Measurements from ENCODE around the gene SLFN12L.
"Not testable (repeated sequence)": the region's sequence is repeated elsewhere in the genome, so short reads cannot be mapped to it uniquely, and the experiment has no call there.

Gene SLFN12L

DNA sequence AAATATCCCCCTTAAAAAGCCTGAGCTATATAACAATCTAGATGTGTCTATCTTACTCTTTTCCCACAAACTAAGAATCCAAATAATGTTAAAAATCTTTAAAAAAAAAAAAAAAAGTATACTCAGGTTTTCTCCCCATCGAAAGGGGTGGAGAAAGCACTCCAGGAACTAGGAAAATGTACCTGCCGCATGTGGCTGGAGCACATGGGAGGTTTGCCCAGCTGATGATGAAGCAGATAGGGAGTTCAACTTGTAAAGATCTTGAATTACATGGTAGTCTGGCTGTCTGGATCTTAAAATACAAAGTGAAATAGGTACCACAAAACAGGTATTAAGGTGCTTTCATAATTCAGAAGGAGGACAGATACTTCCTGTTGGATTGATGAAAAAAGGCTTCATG is 31.9 kb upstream of the SLFN12L start:
- FAIRE-seq: no peak

DNA sequence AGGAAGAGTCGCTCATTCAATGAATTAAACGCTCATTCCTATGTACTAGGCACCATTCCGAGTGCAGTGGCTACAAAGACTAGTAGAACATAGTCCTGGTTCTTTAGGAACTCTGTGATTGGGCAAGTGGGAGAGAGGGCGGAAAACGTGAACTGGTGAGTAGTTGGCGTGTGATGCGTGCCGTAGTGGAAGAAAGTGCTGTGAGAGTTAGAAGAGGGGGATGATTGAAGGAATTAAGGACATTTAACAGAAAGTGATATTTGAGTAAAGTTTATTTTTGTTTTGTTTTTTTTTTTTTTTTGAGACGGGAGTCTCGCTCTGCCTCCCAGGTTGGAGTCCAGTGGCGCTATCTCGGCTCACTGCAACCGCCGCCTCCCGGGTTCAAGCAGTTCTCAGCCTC is 31.1 kb upstream of the SLFN12L start:
- FAIRE-seq (no peak), DNase-seq (ENCODE audit: insufficient read length, low spot score) (no peak)
- TF ChIP-seq, protein P1, sequence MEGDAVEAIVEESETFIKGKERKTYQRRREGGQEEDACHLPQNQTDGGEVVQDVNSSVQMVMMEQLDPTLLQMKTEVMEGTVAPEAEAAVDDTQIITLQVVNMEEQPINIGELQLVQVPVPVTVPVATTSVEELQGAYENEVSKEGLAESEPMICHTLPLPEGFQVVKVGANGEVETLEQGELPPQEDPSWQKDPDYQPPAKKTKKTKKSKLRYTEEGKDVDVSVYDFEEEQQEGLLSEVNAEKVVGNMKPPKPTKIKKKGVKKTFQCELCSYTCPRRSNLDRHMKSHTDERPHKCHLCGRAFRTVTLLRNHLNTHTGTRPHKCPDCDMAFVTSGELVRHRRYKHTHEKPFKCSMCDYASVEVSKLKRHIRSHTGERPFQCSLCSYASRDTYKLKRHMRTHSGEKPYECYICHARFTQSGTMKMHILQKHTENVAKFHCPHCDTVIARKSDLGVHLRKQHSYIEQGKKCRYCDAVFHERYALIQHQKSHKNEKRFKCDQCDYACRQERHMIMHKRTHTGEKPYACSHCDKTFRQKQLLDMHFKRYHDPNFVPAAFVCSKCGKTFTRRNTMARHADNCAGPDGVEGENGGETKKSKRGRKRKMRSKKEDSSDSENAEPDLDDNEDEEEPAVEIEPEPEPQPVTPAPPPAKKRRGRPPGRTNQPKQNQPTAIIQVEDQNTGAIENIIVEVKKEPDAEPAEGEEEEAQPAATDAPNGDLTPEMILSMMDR (IDR thresholded peaks at IDR 0.05; ENCODE audit: insufficient read depth, missing control alignments): no peak

More for the DNA sequence above, 31.9 kb upstream of the SLFN12L start:
- TF ChIP-seq, protein P1 (IDR thresholded peaks at IDR 0.05; ENCODE audit: insufficient read depth, missing control alignments): no peak
- no peak for DNase-seq (ENCODE audit: insufficient read length, low spot score)

DNA sequence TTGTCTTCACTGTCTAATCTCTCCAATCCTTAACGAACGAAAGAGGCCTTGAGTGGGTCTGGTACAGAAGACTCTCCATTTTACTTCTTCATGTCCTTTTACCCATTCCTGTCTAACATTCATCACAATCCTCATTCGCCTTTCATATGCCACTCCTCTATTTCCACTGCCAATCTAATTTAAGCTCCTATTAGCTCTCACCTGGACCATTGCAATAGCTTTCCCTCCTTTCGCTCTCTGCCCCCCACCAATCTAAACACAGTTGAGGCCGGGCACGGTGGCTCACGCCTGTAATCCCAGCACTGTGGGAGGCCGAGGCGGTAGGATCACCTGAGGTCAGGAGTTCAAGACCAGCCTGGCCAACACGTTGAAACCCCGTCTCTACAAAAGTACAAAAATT is 29.5 kb upstream of the SLFN12L start:
- TF ChIP-seq, protein P1 (IDR thresholded peaks at IDR 0.05; ENCODE audit: insufficient read depth, missing control alignments): no peak
- no peak for DNase-seq (ENCODE audit: insufficient read length, low spot score)
- FAIRE-seq: no peak

DNA sequence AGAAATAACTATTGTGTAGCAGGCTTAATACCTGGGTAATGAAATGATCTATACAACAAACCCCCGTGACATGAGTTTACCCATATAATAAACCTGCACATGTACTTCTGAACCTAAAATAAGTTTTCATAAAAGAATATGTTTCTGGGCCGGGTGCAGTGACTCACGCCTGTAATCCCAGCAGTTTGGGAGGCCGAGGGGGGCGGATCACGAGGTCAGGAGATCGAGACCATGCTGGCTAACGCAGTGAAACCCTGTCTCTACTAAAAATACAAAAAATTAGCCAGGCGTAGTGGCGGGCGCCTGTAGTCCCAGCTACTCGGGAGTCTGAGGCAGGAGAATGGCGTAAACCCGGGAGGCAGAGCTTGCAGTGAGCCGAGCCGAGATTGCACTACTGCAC is 25.7 kb upstream of the SLFN12L start:
- FAIRE-seq; DNase-seq (ENCODE audit: insufficient read length, low spot score): not testable (repeated sequence)

DNA sequence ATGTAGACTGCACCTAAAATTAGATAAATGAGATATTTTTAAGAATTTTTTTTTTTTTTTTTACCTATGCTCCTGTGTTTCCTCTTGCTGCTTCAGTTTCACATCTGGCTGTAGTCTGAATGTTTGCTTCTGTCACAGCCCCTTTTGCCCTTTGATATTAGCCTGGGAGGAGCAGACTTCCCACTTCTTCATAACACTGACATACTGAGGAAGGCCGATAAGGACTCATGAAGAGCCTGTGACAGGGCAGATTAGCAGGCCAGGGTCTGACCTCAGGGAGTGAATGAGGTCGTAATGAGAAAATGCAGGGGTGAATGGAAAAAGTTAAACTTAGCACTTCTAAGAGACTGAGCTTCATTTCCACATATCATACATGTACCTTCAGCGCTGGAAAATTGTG is 23.2 kb upstream of the SLFN12L start, which contains the start of gene SLFN14:
SLFN14 (minus strand) TSS at position 117 of the 400 bp plus-strand sequence. CDS start 2,757 bp downstream, outside the sequence.
- no peak for DNase-seq (ENCODE audit: insufficient read length, low spot score)
- no peak for FAIRE-seq
- TF ChIP-seq, protein P1 (IDR thresholded peaks at IDR 0.05; ENCODE audit: insufficient read depth, missing control alignments): no peak

DNA sequence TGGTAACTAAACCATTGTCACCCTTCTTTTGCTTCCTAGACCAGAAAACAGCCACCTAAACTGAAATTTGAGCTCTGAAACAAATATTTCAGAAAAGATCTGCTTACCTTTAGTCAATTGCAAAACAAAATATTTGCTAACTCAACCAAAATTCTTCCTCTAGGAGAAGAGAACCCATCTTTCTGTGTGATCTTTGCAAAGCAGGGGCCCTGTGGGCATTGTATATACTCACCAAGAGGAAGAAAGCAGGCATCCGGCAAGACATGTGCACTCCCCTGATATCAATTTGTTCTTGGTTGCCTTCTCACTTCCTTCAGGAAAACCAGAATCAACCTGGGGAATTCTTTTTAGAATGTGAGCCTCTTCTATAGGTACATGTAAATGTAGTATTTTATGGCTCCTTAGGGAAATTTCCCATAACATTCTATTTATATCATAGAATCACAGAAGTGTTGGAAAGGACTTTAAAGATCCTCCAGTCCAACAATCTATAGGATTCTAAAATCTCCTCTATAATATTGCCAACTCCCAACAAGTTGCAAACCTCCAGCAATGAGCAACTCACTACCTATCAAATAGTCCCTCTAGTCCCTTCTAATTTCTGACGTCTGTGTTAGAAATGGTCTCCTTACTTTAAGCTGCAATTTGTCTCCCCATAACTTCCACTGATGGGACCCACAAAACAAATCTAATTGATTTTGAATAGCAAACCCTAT is 22.2 kb upstream of the SLFN12L start:
- DNase-seq (ENCODE audit: insufficient read length, low spot score): no peak
- TF ChIP-seq, protein P1 (IDR thresholded peaks at IDR 0.05; ENCODE audit: insufficient read depth, missing control alignments): no peak
- FAIRE-seq: no peak

DNA sequence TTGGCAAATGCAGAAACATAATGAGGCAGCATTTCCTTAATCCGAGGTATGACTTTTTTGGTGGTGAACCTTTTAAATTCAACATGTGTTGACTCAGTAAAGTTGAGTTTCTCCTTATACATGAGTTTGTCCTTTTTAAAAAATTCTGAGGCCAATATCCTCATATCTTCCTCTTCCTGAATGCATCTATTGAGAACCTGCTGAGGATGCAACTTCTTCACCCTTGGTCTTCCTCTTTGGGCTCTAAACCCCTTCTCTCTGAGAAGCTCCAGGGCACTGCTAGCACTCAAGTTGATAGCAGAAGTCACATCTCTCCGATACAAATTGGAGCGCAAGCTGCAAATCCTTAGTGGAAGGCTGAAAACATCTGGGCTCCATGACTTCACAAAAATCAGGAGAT is 19.9 kb upstream of the SLFN12L start:
- FAIRE-seq: no peak
- DNase-seq (ENCODE audit: insufficient read length, low spot score): no peak
- TF ChIP-seq, protein P1 (IDR thresholded peaks at IDR 0.05; ENCODE audit: insufficient read depth, missing control alignments): no peak

Measured in D721Med (cell line).